ENCODE measurements around the gene RBM45. TPM values are rescaled to one million over a fixed set of nuclear protein-coding genes. Genes with fewer than 3 reads are reported as not detected.

The RBM45 gene
- total and polyA plus RNA-seq, 8 donors, result 7.1 to 37.9 (median 15.8) TPM

DNA sequence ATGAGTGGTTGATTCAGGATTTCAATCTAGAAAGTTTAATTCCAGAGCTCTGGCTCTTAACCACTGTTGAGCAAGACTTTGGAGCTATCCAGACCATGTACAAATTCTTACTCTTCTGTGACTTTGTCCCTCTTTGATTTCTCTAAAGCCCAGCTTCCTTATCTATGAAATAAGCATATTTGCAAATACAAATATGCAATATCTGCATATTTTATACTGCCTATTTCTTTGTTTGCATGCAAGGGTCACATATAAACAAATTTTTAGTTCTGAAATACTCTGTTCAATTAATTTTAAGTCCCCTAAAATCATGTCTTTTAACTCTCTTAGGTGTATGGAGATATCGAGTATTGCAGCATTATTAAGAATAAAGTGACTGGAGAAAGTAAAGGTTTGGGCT lies 5.5 kb downstream of the RBM45 start:
- no peak for TF ChIP-seq EP300 (IDR thresholded peaks at IDR 0.05)
- H3K27ac ChIP-seq, result no peak overlapping the region
- H3K9me3 ChIP-seq, result no peaks in the 10 kb centered on the region
- no peak for DNase-seq
- intact Hi-C loops (cut with DNase I; ENCODE audit: low total_unique reads), result no loop called here
- H3K4me3 ChIP-seq, result no peak overlapping the region
- peaks cover 0 to 17% (median 11%) of the 10 kb centered on the region in 4 donors for H3K4me1 ChIP-seq
- H3K27me3 ChIP-seq, result no peaks in the 10 kb centered on the region
- H3K36me3 ChIP-seq, result peaks cover 13 to 56% (median 50%) of the 10 kb centered on the region in 4 donors
- WGBS, 5 donors, result 86 to 98% (median 96%) methylated on average over 1 of the region's 1 CpG

DNA sequence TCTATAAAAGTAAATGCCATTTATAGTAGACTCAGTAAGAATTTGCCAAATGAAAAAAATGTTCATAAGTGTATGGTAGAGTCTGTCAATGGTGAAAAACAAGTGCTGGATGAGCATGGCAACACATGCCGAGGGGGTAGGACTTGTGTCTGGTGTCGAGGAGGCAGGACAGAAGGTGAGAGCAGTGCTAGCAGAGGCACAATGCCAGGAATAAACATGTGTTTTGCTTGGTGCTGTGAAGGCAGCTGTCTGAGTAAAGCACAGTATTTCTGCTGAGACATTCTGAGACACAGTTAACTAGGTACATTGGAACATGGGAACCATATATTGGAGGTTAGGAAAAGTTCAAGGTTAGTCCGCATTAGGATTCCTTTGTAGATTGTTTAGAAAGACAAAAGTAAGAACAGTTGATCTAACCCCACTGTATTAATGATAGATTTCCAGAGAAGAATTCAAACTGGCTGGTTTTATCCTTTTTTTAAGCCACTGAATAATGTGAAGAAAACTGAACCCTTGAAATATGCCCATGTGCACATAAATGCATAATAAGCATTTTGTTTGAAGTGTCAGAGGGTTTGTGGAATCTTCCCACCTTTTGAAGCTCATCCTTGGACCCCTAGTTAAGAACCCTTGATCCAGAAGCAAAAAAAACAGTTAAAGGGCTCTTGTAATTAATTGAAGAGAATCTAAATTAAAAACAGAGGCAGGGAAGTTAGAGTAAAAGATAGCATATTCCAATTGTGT lies 7.1 kb downstream of the RBM45 start:
- H3K4me3 ChIP-seq, result no peak overlapping the region
- WGBS, 5 donors, result 83 to 91% (median 84%) methylated on average over 3 of the region's 3 CpGs
- H3K36me3 ChIP-seq, result peaks cover 27 to 72% (median 66%) of the 10 kb centered on the region in 4 donors
- H3K27ac ChIP-seq, result no peak overlapping the region
- DNase-seq, result no peak
- intact Hi-C loops (cut with DNase I; ENCODE audit: low total_unique reads), result no loop called here
- H3K9me3 ChIP-seq, result no peaks in the 10 kb centered on the region
- TF ChIP-seq POLR2A (IDR thresholded peaks at IDR 0.05) (no peak), POLR2AphosphoS5 (IDR thresholded peaks at IDR 0.05) (no peak), CTCF (IDR thresholded peaks at IDR 0.05) (no peak), EP300 (IDR thresholded peaks at IDR 0.05) (no peak)
- peaks cover 0 to 6% (median under 1%) of the 10 kb centered on the region in 4 donors for H3K4me1 ChIP-seq
- no peaks in the 10 kb centered on the region for H3K27me3 ChIP-seq

GRCh38 chr2:178123163-178123562 lies 10.9 kb downstream of the RBM45 start:
- Histone ChIP-seq H3K36me3 (peaks cover 49 to 94% (median 92%) of the 10 kb centered on the region in 4 donors), H3K27me3 (no peaks in the 10 kb centered on the region), H3K9me3 (no peaks in the 10 kb centered on the region), H3K4me3 (no peak overlapping the region), H3K4me1 (no peaks in the 10 kb centered on the region), H3K27ac (no peak overlapping the region)
- intact Hi-C loops (cut with DNase I; ENCODE audit: low total_unique reads), result no loop called here
- 74 to 97% (median 93%) methylated on average over 2 of the region's 2 CpGs for WGBS, 5 donors
- DNase-seq, result no peak
- no peak for TF ChIP-seq EP300 (IDR thresholded peaks at IDR 0.05)
- no peak for TF ChIP-seq CTCF (IDR thresholded peaks at IDR 0.05)
- TF ChIP-seq POLR2AphosphoS5 (IDR thresholded peaks at IDR 0.05), result no peak
- no peak for TF ChIP-seq POLR2A (IDR thresholded peaks at IDR 0.05)

- H3K4me3 ChIP-seq, result no peak overlapping the region
- no peaks in the 10 kb centered on the region for H3K27me3 ChIP-seq
- no peak for DNase-seq
- no peaks in the 10 kb centered on the region for H3K9me3 ChIP-seq
- H3K27ac ChIP-seq, result no peak overlapping the region
- H3K36me3 ChIP-seq, result peaks cover 49 to 95% (median 94%) of the 10 kb centered on the region in 4 donors
- intact Hi-C loops (cut with DNase I; ENCODE audit: low total_unique reads), result no loop called here
- TF ChIP-seq POLR2AphosphoS5 (IDR thresholded peaks at IDR 0.05) (no peak), POLR2A (IDR thresholded peaks at IDR 0.05) (no peak), EP300 (IDR thresholded peaks at IDR 0.05) (no peak), CTCF (IDR thresholded peaks at IDR 0.05) (no peak)
- no peaks in the 10 kb centered on the region for H3K4me1 ChIP-seq
Observed at GRCh38 chr2:178125125-178125524, 12.9 kb downstream of the RBM45 start.

GRCh38 chr2:178125862-178126261 lies 13.6 kb downstream of the RBM45 start:
- intact Hi-C loops (cut with DNase I; ENCODE audit: low total_unique reads), result no loop called here
- no peak for TF ChIP-seq CTCF (IDR thresholded peaks at IDR 0.05)
- no peak for TF ChIP-seq POLR2A (IDR thresholded peaks at IDR 0.05)
- no peak for TF ChIP-seq POLR2AphosphoS5 (IDR thresholded peaks at IDR 0.05)
- no peak for TF ChIP-seq EP300 (IDR thresholded peaks at IDR 0.05)
- no peak for DNase-seq
- H3K4me3 ChIP-seq, result no peak overlapping the region
- no peaks in the 10 kb centered on the region for H3K27me3 ChIP-seq
- no peaks in the 10 kb centered on the region for H3K9me3 ChIP-seq
- no peak overlapping the region for H3K27ac ChIP-seq
- no peaks in the 10 kb centered on the region for H3K4me1 ChIP-seq
- H3K36me3 ChIP-seq, result peaks cover 49 to 92% (median 90%) of the 10 kb centered on the region in 4 donors
- 60 to 72% (median 62%) methylated on average over 5 of the region's 5 CpGs for WGBS, 5 donors
